ENCODE data around the gene SLC43A2. TPM values are rescaled to one million over a fixed set of nuclear protein-coding genes. Genes with fewer than 3 reads are reported as not detected.
A peak's percentile ranks its signal among the peaks of the same experiment; 100 is the strongest.

The SLC43A2 gene
- total RNA-seq, 1 experiment from 2014 or later: 12.9 TPM

DNA sequence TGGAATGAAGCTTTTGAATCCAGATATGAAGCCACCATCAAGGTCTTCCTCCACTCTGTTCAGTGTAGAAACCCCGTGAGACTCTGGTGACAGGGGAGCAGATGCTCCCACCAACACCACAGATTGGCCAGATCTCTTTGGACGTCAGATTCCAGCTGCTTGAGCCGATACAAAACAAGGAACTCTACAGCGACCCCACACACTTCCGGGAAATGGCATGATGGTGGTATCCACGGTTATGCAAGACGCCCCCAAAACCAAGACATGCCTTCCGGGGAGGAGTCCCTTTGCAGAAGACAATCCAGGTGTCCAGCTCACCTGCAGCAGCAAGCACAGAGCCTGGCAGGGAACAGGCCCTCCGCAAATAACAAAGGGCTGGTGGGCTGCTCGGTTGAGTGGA, 46.3 kb downstream of the SLC43A2 start:
- no peak overlapping the region for H3K4ac ChIP-seq (ENCODE audit: low read depth, low read length)
- H4K8ac ChIP-seq (replicated peaks; ENCODE audit: insufficient read length, low read depth, low read length): no peak overlapping the region
- Mint-ChIP-seq H3K27ac (peak overlapping the region in 2 of 3 experiments; percentile 40 to 92; a peak in 2 of 7 replicates), H3K36me3 (ENCODE audit: insufficient read depth in 1 of 3, low read depth in 3 of 3) (peaks cover 2 to 14% (median 4%) of the 10 kb centered on the region in 3 experiments; a peak in 5 of 7 replicates), H3K4me1 (peaks cover 26 to 34% of the 10 kb centered on the region in 2 experiments), H3K27me3 (ENCODE audit: low read depth) (no peaks in the 10 kb centered on the region; the same call in 1 of the 2 replicates), H3K9me3 (no peaks in the 10 kb centered on the region), H3K4me3 (no peak overlapping the region)
- no peak overlapping the region for H2AK5ac ChIP-seq (ENCODE audit: insufficient read length, low read length)
- WGBS (ENCODE audit: extremely low coverage, insufficient read length, low lambda C conversion rate): no CpG with 5 or more reads among the region's 10 CpGs
- no peak overlapping the region for H3K27ac ChIP-seq (ENCODE audit: insufficient read length, low read depth, low read length)
- H3K9ac ChIP-seq (ENCODE audit: extremely low read depth, insufficient read length, low read length): no peak overlapping the region
- no peak for DNase-seq
- H2BK12ac ChIP-seq (ENCODE audit: insufficient read length, low read depth, low read length): no peak overlapping the region
- no peak overlapping the region for H3K14ac ChIP-seq (ENCODE audit: insufficient read depth, low read length)
- H4K5ac ChIP-seq (ENCODE audit: insufficient read length, low read depth, low read length): no peak overlapping the region
- no peaks in the 10 kb centered on the region for H3K79me1 ChIP-seq (ENCODE audit: insufficient read depth, low read depth, low read length, poor library complexity, severe bottlenecking)
- H3K27me3 ChIP-seq (ENCODE audit: insufficient read depth, low read length): no peaks in the 10 kb centered on the region
- no peaks in the 10 kb centered on the region for H3K9me3 ChIP-seq (ENCODE audit: control insufficient read depth, low read depth, low read length)
- H3K79me2 ChIP-seq (ENCODE audit: insufficient read depth, low read length): no peaks in the 10 kb centered on the region
- H2BK20ac ChIP-seq (ENCODE audit: low read depth, low read length, poor library complexity, severe bottlenecking): no peak overlapping the region
- H3K4me2 ChIP-seq (ENCODE audit: insufficient read depth, insufficient read length, low read length): no peak overlapping the region
- no peaks in the 10 kb centered on the region; the same call in 1 of the 2 replicates for H3K4me1 ChIP-seq (ENCODE audit: insufficient read depth, low read length)
- no peaks in the 10 kb centered on the region for H3K23me2 ChIP-seq (ENCODE audit: insufficient read length, low read depth, low read length, poor library complexity, severe bottlenecking)
- H2BK120ac ChIP-seq (ENCODE audit: low read depth, low read length, poor library complexity, severe bottlenecking): no peak overlapping the region
- no peaks in the 10 kb centered on the region for H4K20me1 ChIP-seq (ENCODE audit: control insufficient read depth, insufficient read depth, insufficient read length)
- no peak overlapping the region for H3K18ac ChIP-seq (ENCODE audit: insufficient read length, low read depth, low read length)
- no peak overlapping the region for H2BK15ac ChIP-seq (ENCODE audit: low read depth, low read length)
- no peak overlapping the region for H3K56ac ChIP-seq (ENCODE audit: insufficient read length, low read depth, low read length)
- no peak overlapping the region for H4K91ac ChIP-seq (ENCODE audit: insufficient read length, low read depth, low read length)
- H3K23ac ChIP-seq (ENCODE audit: insufficient read length, low read depth, low read length): no peak overlapping the region
- no peak for TF ChIP-seq CTCF (conservative IDR thresholded peaks at IDR 0.05)
- H2AFZ ChIP-seq (ENCODE audit: low read length): no peak overlapping the region
- H3T11ph ChIP-seq (ENCODE audit: low read length): no peak overlapping the region
- H2BK5ac ChIP-seq (ENCODE audit: insufficient read length, low read length): no peak overlapping the region

Data from H9 (cell line).